Mucosa of stomach (tissue), 1 donor: Measurements from ENCODE around the gene BAG3.
"Not testable (repeated sequence)": the region's sequence is repeated elsewhere in the genome, so short reads cannot be mapped to it uniquely, and the experiment has no call there.

ENCODE experiments used
- H3K27me3 ChIP-seq: one replicate; pipeline ENCODE4 v1.7.0; 2013; ENCODE audit warnings: mild to moderate bottlenecking, low read length; ENCODE audit not compliant: control insufficient read depth, insufficient read depth
- H3K36me3 ChIP-seq: one replicate; pipeline ENCODE4 v1.7.0; 2013; ENCODE audit warnings: low read length; ENCODE audit not compliant: control insufficient read depth, insufficient read depth
- H3K4me1 ChIP-seq: one replicate; pipeline ENCODE4 v1.7.0; 2013; ENCODE audit warnings: mild to moderate bottlenecking, low read length; ENCODE audit not compliant: control insufficient read depth, insufficient read depth
- H3K4me3 ChIP-seq: one replicate; pipeline ENCODE4 v1.7.0; 2013; ENCODE audit warnings: low read length
- H3K9ac ChIP-seq: one replicate; pipeline ENCODE4 v1.7.0; 2013; ENCODE audit warnings: mild to moderate bottlenecking, low read length, moderate library complexity
- H3K9me3 ChIP-seq: one replicate; pipeline ENCODE4 v1.7.0; 2013; ENCODE audit warnings: mild to moderate bottlenecking, low read length, moderate library complexity; ENCODE audit not compliant: control insufficient read depth
- donor health status: Pancreatic carcinoma.

Gene BAG3

GRCh38 chr10:119658274-119658673, 7.1 kb downstream of the BAG3 start:
- no peaks in the 10 kb centered on the region for H3K9me3 ChIP-seq
- H3K4me3 ChIP-seq, result no peak overlapping the region
- peaks cover 33% of the 10 kb centered on the region for H3K4me1 ChIP-seq
- no peaks in the 10 kb centered on the region for H3K27me3 ChIP-seq
- no peak overlapping the region for H3K9ac ChIP-seq
- peaks cover 6% of the 10 kb centered on the region for H3K36me3 ChIP-seq

- no peaks in the 10 kb centered on the region for H3K27me3 ChIP-seq
- H3K36me3 ChIP-seq, result peaks cover 6% of the 10 kb centered on the region
- no peak overlapping the region for H3K9ac ChIP-seq
- no peak overlapping the region for H3K4me3 ChIP-seq
- peaks cover 16% of the 10 kb centered on the region for H3K4me1 ChIP-seq
- H3K9me3 ChIP-seq, result no peaks in the 10 kb centered on the region
These were observed 8.8 kb downstream of the BAG3 start for GRCh38 chr10:119659951-119660350.

- H3K4me3 ChIP-seq, H3K9me3 ChIP-seq, H3K36me3 ChIP-seq, H3K27me3 ChIP-seq, H3K9ac ChIP-seq: not testable (repeated sequence)
- peaks cover 12% of the 10 kb centered on the region for H3K4me1 ChIP-seq
These were observed 11.0 kb downstream of the BAG3 start for GRCh38 chr10:119662076-119662605.

- Histone ChIP-seq H3K36me3 (no peaks in the 10 kb centered on the region), H3K9me3 (no peaks in the 10 kb centered on the region), H3K27me3 (no peaks in the 10 kb centered on the region), H3K9ac (no peak overlapping the region), H3K4me1 (peaks cover 18% of the 10 kb centered on the region), H3K4me3 (no peak overlapping the region)
These were observed 12.9 kb downstream of the BAG3 start for GRCh38 chr10:119663866-119664698.

GRCh38 chr10:119665901-119666708, 14.9 kb downstream of the BAG3 start:
- Histone ChIP-seq H3K9me3 (no peaks in the 10 kb centered on the region), H3K4me3 (no peak overlapping the region), H3K36me3 (no peaks in the 10 kb centered on the region), H3K4me1 (peaks cover 16% of the 10 kb centered on the region), H3K27me3 (no peaks in the 10 kb centered on the region), H3K9ac (no peak overlapping the region)

GRCh38 chr10:119666709-119667004, 15.5 kb downstream of the BAG3 start:
- peaks cover 16% of the 10 kb centered on the region for H3K4me1 ChIP-seq
- H3K36me3 ChIP-seq, result no peaks in the 10 kb centered on the region
- H3K9ac ChIP-seq, result no peak overlapping the region
- no peak overlapping the region for H3K4me3 ChIP-seq
- no peaks in the 10 kb centered on the region for H3K27me3 ChIP-seq
- H3K9me3 ChIP-seq, result no peaks in the 10 kb centered on the region

GRCh38 chr10:119667562-119668328, 16.6 kb downstream of the BAG3 start:
- Histone ChIP-seq H3K27me3 (no peaks in the 10 kb centered on the region), H3K9me3 (no peaks in the 10 kb centered on the region), H3K9ac (no peak overlapping the region), H3K4me3 (no peak overlapping the region), H3K36me3 (no peaks in the 10 kb centered on the region), H3K4me1 (peaks cover 16% of the 10 kb centered on the region)

- H3K9ac ChIP-seq, result no peak overlapping the region
- peaks cover 16% of the 10 kb centered on the region for H3K4me1 ChIP-seq
- no peaks in the 10 kb centered on the region for H3K36me3 ChIP-seq
- no peaks in the 10 kb centered on the region for H3K27me3 ChIP-seq
- no peaks in the 10 kb centered on the region for H3K9me3 ChIP-seq
- H3K4me3 ChIP-seq, result no peak overlapping the region
These were observed 17.3 kb downstream of the BAG3 start for GRCh38 chr10:119668461-119668860.

GRCh38 chr10:119669331-119669730, 18.2 kb downstream of the BAG3 start:
- Histone ChIP-seq H3K27me3 (no peaks in the 10 kb centered on the region), H3K4me3 (no peak overlapping the region), H3K9ac (no peak overlapping the region), H3K36me3 (no peaks in the 10 kb centered on the region), H3K9me3 (no peaks in the 10 kb centered on the region), H3K4me1 (peaks cover 16% of the 10 kb centered on the region)

- Histone ChIP-seq H3K9ac (no peak overlapping the region), H3K4me1 (peaks cover 16% of the 10 kb centered on the region), H3K4me3 (no peak overlapping the region), H3K9me3 (no peaks in the 10 kb centered on the region), H3K36me3 (no peaks in the 10 kb centered on the region), H3K27me3 (no peaks in the 10 kb centered on the region)
These were observed 18.9 kb downstream of the BAG3 start for GRCh38 chr10:119669975-119670640.

GRCh38 chr10:119670717-119671116, 19.5 kb downstream of the BAG3 start:
- no peaks in the 10 kb centered on the region for H3K27me3 ChIP-seq
- no peaks in the 10 kb centered on the region for H3K9me3 ChIP-seq
- no peak overlapping the region for H3K4me3 ChIP-seq
- no peaks in the 10 kb centered on the region for H3K36me3 ChIP-seq
- no peak overlapping the region for H3K9ac ChIP-seq
- peaks cover 16% of the 10 kb centered on the region for H3K4me1 ChIP-seq
